Neural progenitor cell (in vitro differentiated cells): ENCODE measurements around the gene AHSP. TPM values are rescaled to one million over a fixed set of nuclear protein-coding genes. Genes with fewer than 3 reads are reported as not detected.
"Not testable (repeated sequence)": the region's sequence is repeated elsewhere in the genome, so short reads cannot be mapped to it uniquely, and the experiment has no call there.

Source experiments
- DNase-seq: peaks from one replicate; pipeline ENCODE4 v3.0.0-alpha.2; 2016; ENCODE audit warnings: low spot score
- H2AFZ ChIP-seq: fragments of 200-600 bp; sonication (generic); replicated peaks from 2 replicates; pipeline ENCODE4 v1.6.1; 2016; ENCODE audit warnings: antibody characterized with exemption
- H3F3A ChIP-seq: fragments of 200-600 bp; sonication (generic); 2 replicates; pipeline ENCODE4 v1.6.1; 2016; ENCODE audit warnings: antibody characterized with exemption, low read depth
- H3K27ac ChIP-seq: fragments of 200-600 bp; sonication (generic); 2 replicates; pipeline ENCODE4 v1.5.1; 2016; ENCODE audit warnings: mild to moderate bottlenecking
- H3K27me3 ChIP-seq: fragments of 200-600 bp; sonication (generic); 2 replicates; pipeline ENCODE4 v1.6.1; 2016; ENCODE audit warnings: mild to moderate bottlenecking, moderate library complexity
- H3K36me3 ChIP-seq: fragments of 200-600 bp; sonication (generic); 2 replicates; pipeline ENCODE4 v1.5.1; 2016
- H3K4me1 ChIP-seq: fragments of 200-600 bp; sonication (generic); 2 replicates; pipeline ENCODE4 v1.6.1; 2016; ENCODE audit warnings: mixed run types
- H3K4me2 ChIP-seq: fragments of 200-600 bp; sonication (generic); 2 replicates; pipeline ENCODE4 v1.6.1; 2016
- H3K4me3 ChIP-seq: fragments of 200-600 bp; sonication (generic); 2 replicates; pipeline ENCODE4 v1.5.1; 2016
- H3K79me2 ChIP-seq: fragments of 200-600 bp; sonication (generic); 2 replicates; pipeline ENCODE4 v1.6.1; 2016; ENCODE audit warnings: low read depth
- H3K9ac ChIP-seq: fragments of 200-600 bp; sonication (generic); 2 replicates; pipeline ENCODE4 v1.6.1; 2016
- H3K9me3 ChIP-seq: fragments of 200-600 bp; sonication (generic); 2 replicates; pipeline ENCODE4 v1.5.1; 2016; ENCODE audit warnings: low read depth
- H4K20me1 ChIP-seq: fragments of 200-600 bp; sonication (generic); 2 replicates; pipeline ENCODE4 v1.6.1; 2016; ENCODE audit warnings: low read depth
- H3K27ac Mint-ChIP-seq: 3 replicates; pipeline ENCODE4 v1.8.0; 2021; ENCODE audit warnings: mixed read lengths
- H3K27me3 Mint-ChIP-seq: 2 replicates; pipeline ENCODE4 v1.8.0; 2022; ENCODE audit warnings: low read depth, mild to moderate bottlenecking, inconsistent platforms, moderate library complexity, mixed read lengths; ENCODE audit not compliant: insufficient read depth
- H3K36me3 Mint-ChIP-seq: 3 replicates; pipeline ENCODE4 v1.8.0; 2021; ENCODE audit warnings: mixed read lengths
- H3K4me1 Mint-ChIP-seq: 3 replicates; pipeline ENCODE4 v1.8.0; 2021; ENCODE audit warnings: mixed read lengths
- H3K4me3 Mint-ChIP-seq: 3 replicates; pipeline ENCODE4 v1.8.0; 2021; ENCODE audit warnings: mild to moderate bottlenecking, moderate library complexity, mixed read lengths
- H3K9me3 Mint-ChIP-seq: 3 replicates; pipeline ENCODE4 v1.8.0; 2020; ENCODE audit warnings: mixed read lengths
- EZH2 ChIP-seq: fragments of 200-600 bp; sonication (generic); IDR thresholded peaks from 2 replicates; pipeline ENCODE4 v1.6.1; 2017; ENCODE audit warnings: antibody characterized with exemption, mild to moderate bottlenecking, moderate library complexity
- EZH2phosphoT487 ChIP-seq: fragments of 200-600 bp; sonication (generic); IDR thresholded peaks from 2 replicates; pipeline ENCODE4 v1.6.1; 2017; ENCODE audit warnings: antibody characterized with exemption
- total RNA-seq: library from RNA; depleted of rRNA; stranded (reverse); fragments of >200 nt; gene quantifications from 2 replicates; pipeline ENCODE4 v1.2.3, GENCODE V29; 2015; ENCODE audit warnings: low replicate concordance
- TF ChIP-seq, protein P1 (sequence below): fragments of 200-600 bp; sonication (generic); IDR thresholded peaks from 2 replicates; pipeline ENCODE4 v1.5.1; 2017; ENCODE audit warnings: antibody characterized with exemption, mild to moderate bottlenecking

Gene AHSP
- total RNA-seq, 1 donor from 2014 or later: not detected

DNA sequence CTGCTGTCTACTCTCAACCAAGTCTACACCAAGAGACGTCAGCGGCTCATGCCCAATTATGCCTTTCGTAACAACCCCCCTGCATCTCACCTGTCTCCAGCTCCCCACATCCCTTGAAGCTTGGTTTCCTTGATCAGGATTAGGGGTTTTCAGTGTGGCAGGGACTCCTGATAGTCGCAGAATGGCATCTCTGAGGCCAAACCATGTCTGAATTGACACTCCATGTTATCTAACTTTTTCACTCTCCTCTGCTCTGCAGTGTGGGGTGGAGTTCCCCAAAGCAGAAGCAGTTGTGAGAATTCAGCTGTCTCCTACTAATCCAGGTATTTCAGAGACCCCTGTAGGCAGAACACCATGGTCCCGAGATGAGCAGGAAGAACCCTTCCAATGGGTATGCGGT, 5.6 kb upstream of the AHSP start:
- no peak overlapping the region for H3K4me3 ChIP-seq
- H3K4me1 ChIP-seq: no peaks in the 10 kb centered on the region
- Mint-ChIP-seq H3K9me3 (no peaks in the 10 kb centered on the region), H3K27ac (no peak overlapping the region), H3K36me3 (no peaks in the 10 kb centered on the region), H3K4me3 (no peak overlapping the region), H3K27me3 (peaks cover 12% of the 10 kb centered on the region), H3K4me1 (no peaks in the 10 kb centered on the region)
- H3K79me2 ChIP-seq: no peaks in the 10 kb centered on the region
- H3K9ac ChIP-seq: no peak overlapping the region
- H3K4me2 ChIP-seq: no peak overlapping the region
- H3K36me3 ChIP-seq: no peaks in the 10 kb centered on the region
- TF ChIP-seq EZH2phosphoT487 (no peak), EZH2 (no peak)
- TF ChIP-seq, protein P1, sequence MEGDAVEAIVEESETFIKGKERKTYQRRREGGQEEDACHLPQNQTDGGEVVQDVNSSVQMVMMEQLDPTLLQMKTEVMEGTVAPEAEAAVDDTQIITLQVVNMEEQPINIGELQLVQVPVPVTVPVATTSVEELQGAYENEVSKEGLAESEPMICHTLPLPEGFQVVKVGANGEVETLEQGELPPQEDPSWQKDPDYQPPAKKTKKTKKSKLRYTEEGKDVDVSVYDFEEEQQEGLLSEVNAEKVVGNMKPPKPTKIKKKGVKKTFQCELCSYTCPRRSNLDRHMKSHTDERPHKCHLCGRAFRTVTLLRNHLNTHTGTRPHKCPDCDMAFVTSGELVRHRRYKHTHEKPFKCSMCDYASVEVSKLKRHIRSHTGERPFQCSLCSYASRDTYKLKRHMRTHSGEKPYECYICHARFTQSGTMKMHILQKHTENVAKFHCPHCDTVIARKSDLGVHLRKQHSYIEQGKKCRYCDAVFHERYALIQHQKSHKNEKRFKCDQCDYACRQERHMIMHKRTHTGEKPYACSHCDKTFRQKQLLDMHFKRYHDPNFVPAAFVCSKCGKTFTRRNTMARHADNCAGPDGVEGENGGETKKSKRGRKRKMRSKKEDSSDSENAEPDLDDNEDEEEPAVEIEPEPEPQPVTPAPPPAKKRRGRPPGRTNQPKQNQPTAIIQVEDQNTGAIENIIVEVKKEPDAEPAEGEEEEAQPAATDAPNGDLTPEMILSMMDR: no peak
- DNase-seq: no peak
- peaks cover 5% of the 10 kb centered on the region for H3K27me3 ChIP-seq
- no peaks in the 10 kb centered on the region for H4K20me1 ChIP-seq
- H3F3A ChIP-seq: no peaks in the 10 kb centered on the region
- no peaks in the 10 kb centered on the region for H3K9me3 ChIP-seq
- no peak overlapping the region for H3K27ac ChIP-seq
- H2AFZ ChIP-seq: no peak overlapping the region

DNA sequence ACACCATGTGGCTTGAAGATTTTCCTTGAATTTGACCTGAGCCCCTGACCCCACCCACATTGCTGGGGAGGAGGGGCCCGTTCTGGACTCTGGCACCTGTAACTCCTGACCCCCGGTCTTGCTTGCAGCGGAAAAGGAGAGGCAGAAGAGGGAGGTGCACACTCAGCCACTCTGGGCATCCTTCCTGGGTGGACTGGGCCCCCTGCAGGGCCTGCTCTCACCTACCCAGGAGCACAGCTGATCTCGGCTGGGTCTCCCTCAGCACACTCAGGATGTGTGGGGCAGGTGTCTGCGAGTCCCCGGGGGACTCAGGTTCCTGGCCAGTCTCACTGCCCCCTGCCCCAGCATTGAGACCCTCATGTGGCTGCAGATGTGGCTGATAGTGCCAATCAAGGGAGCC, 3.9 kb upstream of the AHSP start:
- peaks cover 22% of the 10 kb centered on the region for H3K27me3 ChIP-seq
- not testable (repeated sequence) for H3K4me3 ChIP-seq, H3K27ac ChIP-seq, H3K4me3 Mint-ChIP-seq, H2AFZ ChIP-seq, H3K79me2 ChIP-seq, DNase-seq, H4K20me1 ChIP-seq, H3K4me1 ChIP-seq, H3F3A ChIP-seq, H3K36me3 ChIP-seq, H3K36me3 Mint-ChIP-seq, H3K9ac ChIP-seq, H3K9me3 ChIP-seq, H3K4me1 Mint-ChIP-seq, H3K4me2 ChIP-seq, H3K27ac Mint-ChIP-seq, H3K9me3 Mint-ChIP-seq
- peaks cover 26% of the 10 kb centered on the region for H3K27me3 Mint-ChIP-seq

DNA sequence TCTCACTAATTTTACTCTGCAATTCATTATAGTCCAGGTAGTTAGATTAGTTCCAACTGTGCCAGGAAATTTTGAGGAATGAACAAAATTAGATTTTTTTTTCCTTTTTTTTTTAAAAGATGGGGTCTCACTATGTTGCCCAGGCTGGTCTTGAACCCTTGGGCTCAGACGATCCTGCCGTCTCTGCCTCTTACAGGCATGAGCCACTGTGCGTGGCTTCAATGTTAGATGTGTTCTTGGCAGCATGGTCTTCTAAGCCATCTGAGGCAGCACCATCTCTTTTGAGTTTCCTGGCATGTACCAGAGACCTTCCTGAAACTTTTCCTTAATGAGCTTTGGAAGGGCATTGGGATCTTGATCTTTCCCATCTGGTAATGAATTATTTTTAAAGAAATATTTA, 2.6 kb upstream of the AHSP start:
- Histone ChIP-seq H2AFZ (no peak overlapping the region), H3K36me3 (no peaks in the 10 kb centered on the region), H3K27ac (no peak overlapping the region), H3K9me3 (no peaks in the 10 kb centered on the region), H3K4me1 (peaks cover 8% of the 10 kb centered on the region), H3K79me2 (no peaks in the 10 kb centered on the region), H3F3A (peaks cover 3% of the 10 kb centered on the region), H3K4me3 (no peak overlapping the region), H3K9ac (no peak overlapping the region), H3K4me2 (no peak overlapping the region), H4K20me1 (no peaks in the 10 kb centered on the region), H3K27me3 (peaks cover 35% of the 10 kb centered on the region)
- no peak for DNase-seq
- Mint-ChIP-seq H3K4me1 (no peaks in the 10 kb centered on the region), H3K9me3 (peaks cover 7% of the 10 kb centered on the region), H3K36me3 (no peaks in the 10 kb centered on the region), H3K4me3 (no peak overlapping the region), H3K27me3 (peaks cover 33% of the 10 kb centered on the region), H3K27ac (no peak overlapping the region)
- TF ChIP-seq EZH2: no peak
- TF ChIP-seq, protein P1: no peak
- no peak for TF ChIP-seq EZH2phosphoT487

DNA sequence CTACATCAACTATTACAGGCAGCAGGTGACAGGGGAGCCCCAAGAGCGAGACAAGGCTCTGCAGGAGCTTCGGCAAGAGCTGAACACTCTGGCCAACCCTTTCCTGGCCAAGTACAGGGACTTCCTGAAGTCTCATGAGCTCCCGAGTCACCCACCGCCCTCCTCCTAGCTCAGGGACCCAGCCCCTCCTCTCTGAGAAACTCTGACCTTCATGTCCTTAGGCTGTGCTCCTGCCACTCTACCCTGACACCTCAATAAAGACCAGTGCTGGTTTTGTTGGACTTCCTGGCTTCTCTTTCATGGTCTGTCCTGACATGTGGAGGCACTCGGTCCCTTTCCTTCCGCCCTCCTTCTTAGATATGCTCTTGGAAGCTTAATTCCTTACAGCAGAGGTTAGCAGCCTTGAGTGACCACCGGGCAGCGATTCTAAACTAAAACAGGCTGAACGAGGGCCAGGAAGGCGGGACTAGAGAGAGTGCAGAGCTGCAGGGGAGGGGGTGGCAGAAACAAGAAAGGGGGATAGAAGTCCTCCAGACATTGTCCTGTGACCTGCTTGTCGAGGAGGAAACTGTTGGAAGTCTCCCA, 915 bp downstream of the AHSP start:
- H3K9me3 Mint-ChIP-seq: peaks cover 7% of the 10 kb centered on the region
- Histone ChIP-seq H3K4me3 (peak overlapping the region; percentile 58), H3K36me3 (no peaks in the 10 kb centered on the region), H3K4me1 (peaks cover 8% of the 10 kb centered on the region), H3K9ac (no peak overlapping the region), H3K27ac (no peak overlapping the region), H3F3A (peaks cover 3% of the 10 kb centered on the region), H3K79me2 (no peaks in the 10 kb centered on the region), H3K9me3 (no peaks in the 10 kb centered on the region), H2AFZ (peak overlapping the region; percentile 99), H3K27me3 (peaks cover 52% of the 10 kb centered on the region), H4K20me1 (no peaks in the 10 kb centered on the region), H3K4me2 (peak overlapping the region; percentile 97)
- no peaks in the 10 kb centered on the region for H3K4me1 Mint-ChIP-seq
- no peaks in the 10 kb centered on the region for H3K36me3 Mint-ChIP-seq
- no peak for DNase-seq
- TF ChIP-seq, protein P1: no peak
- TF ChIP-seq EZH2phosphoT487 (no peak), EZH2 (peak; percentile 13)
- H3K27ac Mint-ChIP-seq: no peak overlapping the region
- H3K4me3 Mint-ChIP-seq: no peak overlapping the region
- peaks cover 35% of the 10 kb centered on the region for H3K27me3 Mint-ChIP-seq
